Kidney (tissue), 14 donors: Measurements from ENCODE around the gene MAD2L2. TPM values are rescaled to one million over a fixed set of nuclear protein-coding genes. Genes with fewer than 3 reads are reported as not detected.

Experiments
- DNase-seq, 5 donors: peaks; one replicate each; pipeline ENCODE4 v3.0.0-alpha.2; 2013 to 2020
- FAIRE-seq: peaks from 2 replicates; lab custom pipeline; 2012; peaks lifted over from hg19 to GRCh38; lab: Jason Lieb, UNC
- H3K27ac ChIP-seq, 2 donors: one replicate each; pipeline ENCODE4 v1.7.0; 2013; ENCODE audit warnings: low read depth in 2 of 2, low read length in 2 of 2, inconsistent platforms in 1 of 2
- H3K27me3 ChIP-seq: one replicate; pipeline ENCODE4 v1.7.1; 2013; ENCODE audit warnings: low read length, inconsistent platforms; ENCODE audit not compliant: control insufficient read depth, insufficient read depth
- H3K36me3 ChIP-seq, 3 donors: one replicate each; pipeline versions ENCODE4 v1.7.0 to v1.7.1; 2013; ENCODE audit warnings: low read length in 3 of 3, control low read depth in 1 of 3, inconsistent platforms in 1 of 3; ENCODE audit not compliant: insufficient read depth in 3 of 3, control insufficient read depth in 2 of 3
- H3K4me1 ChIP-seq, 3 donors: one replicate each; pipeline versions ENCODE4 v1.7.0 to v1.7.1; 2013; ENCODE audit warnings: low read length in 3 of 3, inconsistent platforms in 1 of 3, low read depth in 1 of 3; ENCODE audit not compliant: control insufficient read depth in 2 of 3, insufficient read depth in 2 of 3
- H3K4me3 ChIP-seq, 3 donors: one replicate each; pipeline versions ENCODE4 v1.7.0 to v1.8.1; 2013; ENCODE audit warnings: low read length in 3 of 3, control low read depth in 1 of 3, inconsistent platforms in 1 of 3
- H3K9ac ChIP-seq, 3 donors: one replicate each; pipeline versions ENCODE4 v1.7.0 to v1.7.1; 2013; ENCODE audit warnings: low read length in 3 of 3, control low read depth in 1 of 3, inconsistent platforms in 1 of 3
- H3K9me3 ChIP-seq, 3 donors: one replicate each; pipeline versions ENCODE4 v1.7.0 to v1.7.1; 2013; ENCODE audit warnings: low read length in 3 of 3, control low read depth in 1 of 3, inconsistent platforms in 1 of 3; ENCODE audit not compliant: control insufficient read depth in 2 of 3, insufficient read depth in 1 of 3
- intact Hi-C: fragments of 100-400 bp; cut with DNase I; formaldehyde crosslinking; loops from one replicate; pipeline ENCODE4 v1.11.1; 2022
- polyA plus RNA-seq: library from polyadenylated mRNA; stranded (reverse); fragments of 350-450 nt; fragmentation: Illumina TruSeq; extraction: RNeasy Lipid Tissue Mini Kit (QIAGEN cat#74804); gene quantifications from one replicate; pipeline ENCODE4 v1.2.3, GENCODE V29; 2014; ENCODE audit warnings: low read depth, low replicate concordance; ENCODE audit not compliant: insufficient read depth
- total RNA-seq: library from RNA; stranded (reverse); fragmentation: NEBNext Ultra II Directional; extraction: Animal tissue kit (Norgen Biotek cat#: 25700); gene quantifications from one replicate; pipeline ENCODE4 v1.2.1, GENCODE V29; 2021
- TF ChIP-seq, protein P1 (sequence below): IDR thresholded peaks from 3 replicates; pipeline ENCODE4 v1.5.1; 2012; ENCODE audit warnings: mild to moderate bottlenecking, moderate library complexity, borderline replicate concordance; ENCODE audit not compliant: insufficient read depth; ENCODE audit errors: extremely low read depth
- donor health status: control.
- donor health status: control.
- donor health status: control.
- donor health status: control.
- donor health status: control.
- donor health status: DM: yes; HTN: yes; CAD: no.
- donor health status: Normal renal cell carcinoma (clear cell type).

Gene MAD2L2
- total and polyA plus RNA-seq, 2 donors from 2014 or later = 36.8 to 51.7 TPM

DNA sequence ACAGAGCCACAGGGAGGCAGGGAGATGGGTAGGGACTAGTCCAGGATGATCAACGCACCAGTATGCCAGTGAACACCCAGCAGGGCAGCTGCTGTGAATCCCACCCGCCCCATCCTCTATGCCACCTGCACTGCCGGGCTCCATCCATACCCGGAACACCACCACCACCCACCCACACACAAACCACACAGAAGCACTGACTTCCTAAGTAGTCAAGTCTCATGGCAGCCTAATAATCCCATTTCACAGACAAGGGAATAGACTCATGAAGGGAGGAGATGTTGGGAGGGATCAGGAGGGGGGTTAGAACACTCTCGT is 16.9 kb upstream of the MAD2L2 start:
- Histone ChIP-seq H3K36me3 (no peaks in the 10 kb centered on the region), H3K9me3 (peaks cover 0 to 2% (median 0%) of the 10 kb centered on the region in 3 donors), H3K4me3 (no peak overlapping the region), H3K27me3 (peaks cover 7% of the 10 kb centered on the region), H3K27ac (no peak overlapping the region), H3K9ac (no peak overlapping the region), H3K4me1 (peaks cover 0 to 6% (median 5%) of the 10 kb centered on the region in 3 donors)
- FAIRE-seq (no peak), DNase-seq (no peak)
- TF ChIP-seq, protein P1, sequence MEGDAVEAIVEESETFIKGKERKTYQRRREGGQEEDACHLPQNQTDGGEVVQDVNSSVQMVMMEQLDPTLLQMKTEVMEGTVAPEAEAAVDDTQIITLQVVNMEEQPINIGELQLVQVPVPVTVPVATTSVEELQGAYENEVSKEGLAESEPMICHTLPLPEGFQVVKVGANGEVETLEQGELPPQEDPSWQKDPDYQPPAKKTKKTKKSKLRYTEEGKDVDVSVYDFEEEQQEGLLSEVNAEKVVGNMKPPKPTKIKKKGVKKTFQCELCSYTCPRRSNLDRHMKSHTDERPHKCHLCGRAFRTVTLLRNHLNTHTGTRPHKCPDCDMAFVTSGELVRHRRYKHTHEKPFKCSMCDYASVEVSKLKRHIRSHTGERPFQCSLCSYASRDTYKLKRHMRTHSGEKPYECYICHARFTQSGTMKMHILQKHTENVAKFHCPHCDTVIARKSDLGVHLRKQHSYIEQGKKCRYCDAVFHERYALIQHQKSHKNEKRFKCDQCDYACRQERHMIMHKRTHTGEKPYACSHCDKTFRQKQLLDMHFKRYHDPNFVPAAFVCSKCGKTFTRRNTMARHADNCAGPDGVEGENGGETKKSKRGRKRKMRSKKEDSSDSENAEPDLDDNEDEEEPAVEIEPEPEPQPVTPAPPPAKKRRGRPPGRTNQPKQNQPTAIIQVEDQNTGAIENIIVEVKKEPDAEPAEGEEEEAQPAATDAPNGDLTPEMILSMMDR = no peak
- intact Hi-C loops = no loop called here

DNA sequence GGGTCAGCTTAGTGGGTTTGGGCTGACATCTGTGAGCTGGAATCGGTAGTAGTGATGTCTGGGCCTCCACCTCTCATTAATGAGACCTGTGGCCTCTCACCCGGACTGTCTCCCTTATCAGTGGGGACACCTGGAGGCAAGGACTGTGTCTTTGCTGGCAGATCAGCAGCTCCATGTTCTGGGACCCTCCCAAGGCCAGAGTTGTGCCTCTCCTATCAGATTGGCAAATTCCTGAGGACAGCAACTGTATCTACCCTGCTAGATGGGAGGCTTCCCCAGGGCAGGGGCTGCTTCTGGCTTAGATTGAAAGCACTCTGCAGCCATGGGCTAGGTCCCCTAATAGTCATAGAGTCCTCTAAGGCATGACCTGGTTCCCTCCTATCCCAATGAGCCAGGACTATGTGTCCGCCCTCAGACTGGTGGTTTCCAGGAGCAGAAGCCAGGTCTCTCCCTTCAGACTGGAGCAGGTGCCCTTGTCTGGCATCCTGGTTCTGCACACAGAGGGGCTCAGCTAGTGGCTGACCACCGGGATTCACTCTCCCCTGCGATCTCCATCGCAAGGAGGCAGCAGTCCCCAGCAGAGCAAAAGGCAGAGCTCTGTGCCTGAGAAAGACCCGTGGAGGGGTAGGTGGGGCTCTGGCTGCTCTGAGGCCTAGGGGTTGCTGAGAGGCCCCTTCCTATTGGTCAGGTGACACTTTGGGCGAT is 16.4 kb upstream of the MAD2L2 start:
- peaks cover 0 to 2% (median 0%) of the 10 kb centered on the region in 3 donors for H3K9me3 ChIP-seq

DNA sequence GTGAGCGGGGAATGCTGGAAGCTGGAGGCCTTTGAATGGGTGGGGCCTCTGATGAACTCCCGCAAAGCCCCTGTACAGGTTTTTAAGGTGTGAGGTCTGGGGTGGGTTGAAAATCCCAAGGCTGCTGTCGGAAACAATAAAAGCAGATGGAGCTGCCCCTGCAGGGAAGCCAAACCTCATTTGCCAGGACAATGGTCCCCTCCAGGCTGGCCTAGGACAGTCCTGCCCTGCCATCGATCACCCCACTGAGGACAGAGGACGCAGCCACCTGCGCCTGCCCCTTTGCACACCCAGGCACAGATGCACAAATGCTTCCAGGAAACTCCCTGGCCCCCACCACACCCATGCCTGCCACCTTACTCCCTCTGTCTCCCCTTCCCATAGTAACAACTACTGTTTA is 14.9 kb upstream of the MAD2L2 start:
- H3K27me3 ChIP-seq = peaks cover 2% of the 10 kb centered on the region
- no peak overlapping the region for H3K9ac ChIP-seq
- no peak overlapping the region for H3K4me3 ChIP-seq
- no peaks in the 10 kb centered on the region for H3K9me3 ChIP-seq
- FAIRE-seq (no peak), DNase-seq (no peak)
- TF ChIP-seq, protein P1 = no peak
- H3K4me1 ChIP-seq = peaks cover 0 to 3% (median 0%) of the 10 kb centered on the region in 3 donors
- intact Hi-C loops = no loop called here
- H3K36me3 ChIP-seq = no peaks in the 10 kb centered on the region
- H3K27ac ChIP-seq = no peak overlapping the region

More for the DNA sequence above, 16.4 kb upstream of the MAD2L2 start:
- no peak overlapping the region for H3K27ac ChIP-seq
- H3K4me1 ChIP-seq = peaks cover 0 to 6% (median 5%) of the 10 kb centered on the region in 3 donors
- no peak overlapping the region for H3K4me3 ChIP-seq
- FAIRE-seq = no peak
- no peak overlapping the region for H3K9ac ChIP-seq
- no peaks in the 10 kb centered on the region for H3K36me3 ChIP-seq
- peaks cover 7% of the 10 kb centered on the region for H3K27me3 ChIP-seq
- TF ChIP-seq, protein P1 = no peak
- intact Hi-C loops = no loop called here
- no peak for DNase-seq
